Caco-2 (cell line): ENCODE measurements around the gene CD320. TPM values are rescaled to one million over a fixed set of nuclear protein-coding genes. Genes with fewer than 3 reads are reported as not detected.
A peak's percentile ranks its signal among the peaks of the same experiment; 100 is the strongest.
"Not testable (repeated sequence)": the region's sequence is repeated elsewhere in the genome, so short reads cannot be mapped to it uniquely, and the experiment has no call there.

Experiments used
- BruUV-seq: library from RNA; stranded (reverse); fragments of 400-500 nt; replicated peaks from 2 replicates; lab custom pipeline; 2021; lab: Mats Ljungman, UMichigan
- CTCF ChIA-PET: fragments of 300-600 bp; sonication (Branson Sonifier 250); formaldehyde crosslinking; loops from one replicate; lab custom pipeline; 2022; ENCODE audit warnings: antibody characterized with exemption; lab: Charles Lee
- POLR2A ChIA-PET: fragments of 300-600 bp; sonication (Branson Sonifier 250); formaldehyde crosslinking; loops from one replicate; lab custom pipeline; 2022; ENCODE audit warnings: antibody characterized with exemption; lab: Charles Lee
- DNase-seq, 2 experiments: peaks; one replicate each; pipeline versions ENCODE4 v3.0.0 to v3.0.0-alpha.2; 2020 to 2022
- H3K27me3 ChIP-seq: replicated peaks from 2 replicates; pipeline ENCODE4 v1.6.0; 2011; ENCODE audit warnings: low read length; ENCODE audit not compliant: control insufficient read depth, insufficient read depth
- H3K36me3 ChIP-seq: 2 replicates; pipeline ENCODE4 v1.5.1; 2011; ENCODE audit warnings: low read length; ENCODE audit not compliant: control insufficient read depth, insufficient read depth
- H3K4me1 ChIP-seq: fragments of 250-450 bp; sonication (Bioruptor Pico); 2 replicates; pipeline ENCODE4 v1.5.1; 2020; ENCODE audit warnings: mild to moderate bottlenecking
- H3K4me3 ChIP-seq: 2 replicates; pipeline ENCODE4 v1.5.1; 2011; ENCODE audit warnings: low read depth, mild to moderate bottlenecking, control low read depth, low read length
- H3K9me3 ChIP-seq: fragments of 250-450 bp; sonication (Bioruptor Pico); 2 replicates; pipeline ENCODE4 v1.5.1; 2020; ENCODE audit warnings: mild to moderate bottlenecking, moderate library complexity
- H3K27ac Mint-ChIP-seq: one replicate; pipeline ENCODE4 v1.8.0; 2022; ENCODE audit warnings: mixed read lengths; ENCODE audit not compliant: unreplicated experiment
- H3K27me3 Mint-ChIP-seq: one replicate; pipeline ENCODE4 v1.8.0; 2022; ENCODE audit warnings: mixed read lengths; ENCODE audit not compliant: insufficient read depth, unreplicated experiment
- H3K36me3 Mint-ChIP-seq: one replicate; pipeline ENCODE4 v1.8.0; 2022; ENCODE audit warnings: mild to moderate bottlenecking, mixed read lengths; ENCODE audit not compliant: insufficient read depth, unreplicated experiment
- H3K4me1 Mint-ChIP-seq: one replicate; pipeline ENCODE4 v1.8.0; 2022; ENCODE audit warnings: low read depth, mixed read lengths; ENCODE audit not compliant: unreplicated experiment
- H3K4me3 Mint-ChIP-seq: one replicate; pipeline ENCODE4 v1.8.0; 2022; ENCODE audit warnings: mild to moderate bottlenecking, moderate library complexity, mixed read lengths; ENCODE audit not compliant: unreplicated experiment
- H3K9me3 Mint-ChIP-seq: one replicate; pipeline ENCODE4 v1.8.0; 2022; ENCODE audit warnings: mixed read lengths; ENCODE audit not compliant: unreplicated experiment
- CTCF ChIP-seq, 2 experiments: fragments of 200-600 bp in 1 of 2; IDR thresholded peaks; 1 replicate in 1 of 2; 2 replicates in 1 of 2; pipeline versions ENCODE4 v1.5.1 to v1.8.0; 2011 to 2022; ENCODE audit warnings: antibody characterized with exemption in 1 of 2, control low read depth in 1 of 2, inconsistent platforms in 1 of 2, low read depth in 1 of 2, low read length in 1 of 2, mild to moderate bottlenecking in 1 of 2, moderate library complexity in 1 of 2; ENCODE audit not compliant: insufficient read depth in 1 of 2, severe bottlenecking in 1 of 2, unreplicated experiment in 1 of 2
- intact Hi-C: fragments of 100-400 bp; cut with micrococcal nuclease; formaldehyde crosslinking; loops from one replicate; pipeline ENCODE4 v1.10.0; 2022; ENCODE audit not compliant: unreplicated experiment
- total RNA-seq: library from RNA; stranded (reverse); gene quantifications from 2 replicates; pipeline ENCODE4 v1.2.3, GENCODE V29; 2022

Gene CD320
- total RNA-seq, 1 experiment from 2014 or later = 81.0 TPM

- BruUV-seq = no TSS peak
- Mint-ChIP-seq H3K27ac (no peak overlapping the region), H3K27me3 (no peaks in the 10 kb centered on the region), H3K36me3 (peaks cover 24% of the 10 kb centered on the region), H3K4me1 (peaks cover 13% of the 10 kb centered on the region), H3K9me3 (no peaks in the 10 kb centered on the region), H3K4me3 (no peak overlapping the region)
- Histone ChIP-seq H3K4me3 (no peak overlapping the region), H3K9me3 (no peaks in the 10 kb centered on the region), H3K27me3 (no peaks in the 10 kb centered on the region), H3K36me3 (no peaks in the 10 kb centered on the region), H3K4me1 (no peaks in the 10 kb centered on the region)
- no peak for TF ChIP-seq CTCF (IDR thresholded peaks at IDR 0.05; ENCODE audit: insufficient read depth in 1 of 2, low read depth in 1 of 2, low read length in 1 of 2, severe bottlenecking in 1 of 2, unreplicated experiment in 1 of 2)
- intact Hi-C loops = no loop called here
- CTCF ChIA-PET = no interaction called here
- POLR2A ChIA-PET = no interaction called here
- DNase-seq = peak; percentile 24 to 38
Measured at GRCh38 chr19:8304841-8305621, 3.1 kb downstream of the CD320 start.

DNA sequence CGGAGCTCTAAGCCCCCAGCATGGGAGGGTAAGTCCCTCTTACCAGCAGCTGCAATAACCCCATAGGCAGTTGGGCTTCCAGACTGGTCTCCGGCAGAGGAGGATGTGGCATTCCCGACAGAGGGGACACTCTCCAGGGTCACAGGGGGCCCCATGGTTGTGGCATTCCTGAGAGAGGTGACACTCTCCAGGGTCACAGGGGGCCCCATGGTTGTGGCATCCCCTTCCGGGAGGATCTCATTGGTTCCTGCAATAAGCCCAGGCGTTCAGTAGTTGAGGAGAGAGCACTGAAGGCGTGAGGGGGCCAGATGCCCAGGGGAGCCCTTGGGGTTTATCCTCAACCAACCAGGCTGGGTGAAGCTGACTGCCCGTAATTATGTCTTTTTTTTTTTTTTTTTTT, 5.4 kb downstream of the CD320 start:
- H3K9me3 ChIP-seq = no peaks in the 10 kb centered on the region
- CTCF ChIA-PET = no interaction called here
- no peaks in the 10 kb centered on the region for H3K4me1 ChIP-seq
- no peak overlapping the region for H3K27ac Mint-ChIP-seq
- no peak for TF ChIP-seq CTCF (IDR thresholded peaks at IDR 0.05; ENCODE audit: insufficient read depth in 1 of 2, low read depth in 1 of 2, low read length in 1 of 2, severe bottlenecking in 1 of 2, unreplicated experiment in 1 of 2)
- no TSS peak for BruUV-seq
- H3K27me3 ChIP-seq = no peaks in the 10 kb centered on the region
- DNase-seq = peak in 1 of 2 experiments; percentile 18
- H3K27me3 Mint-ChIP-seq = no peaks in the 10 kb centered on the region
- POLR2A ChIA-PET = no interaction called here
- H3K4me3 ChIP-seq = no peak overlapping the region
- H3K9me3 Mint-ChIP-seq = no peaks in the 10 kb centered on the region
- intact Hi-C loops = no loop called here
- no peaks in the 10 kb centered on the region for H3K36me3 ChIP-seq
- H3K4me1 Mint-ChIP-seq = peaks cover 13% of the 10 kb centered on the region
- no peak overlapping the region for H3K4me3 Mint-ChIP-seq
- H3K36me3 Mint-ChIP-seq = peaks cover 8% of the 10 kb centered on the region

DNA sequence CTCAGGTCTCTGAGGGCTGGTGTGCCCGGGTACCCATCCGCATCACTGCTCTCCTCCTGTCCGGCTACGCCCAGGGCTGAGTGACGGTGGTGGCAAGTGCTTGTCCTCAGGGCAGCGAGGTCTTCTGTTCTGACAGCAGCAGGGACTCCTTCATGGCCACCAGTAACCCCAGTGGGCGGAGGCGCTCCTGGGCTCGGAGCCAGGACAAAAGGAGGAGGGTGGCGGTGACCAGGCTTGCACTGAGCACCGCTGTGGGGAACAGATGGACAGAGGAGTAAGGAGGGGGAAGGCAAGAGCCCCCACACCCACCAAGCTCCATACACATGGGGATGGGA, 5.8 kb downstream of the CD320 start:
- H3K9me3 Mint-ChIP-seq = no peaks in the 10 kb centered on the region
- intact Hi-C loops = no loop called here
- ChIA-PET POLR2A (no interaction called here), CTCF (no interaction called here)
- no peak overlapping the region for H3K4me3 ChIP-seq
- no peaks in the 10 kb centered on the region for H3K36me3 ChIP-seq
- TF ChIP-seq CTCF (IDR thresholded peaks at IDR 0.05; ENCODE audit: insufficient read depth in 1 of 2, low read depth in 1 of 2, low read length in 1 of 2, severe bottlenecking in 1 of 2, unreplicated experiment in 1 of 2) = no peak
- H3K4me3 Mint-ChIP-seq = no peak overlapping the region
- no peaks in the 10 kb centered on the region for H3K27me3 Mint-ChIP-seq
- H3K9me3 ChIP-seq = no peaks in the 10 kb centered on the region
- H3K27me3 ChIP-seq = no peaks in the 10 kb centered on the region
- peaks cover 4% of the 10 kb centered on the region for H3K36me3 Mint-ChIP-seq
- DNase-seq = peak in 1 of 2 experiments; percentile 22
- H3K4me1 Mint-ChIP-seq = peaks cover 11% of the 10 kb centered on the region
- BruUV-seq = no TSS peak
- H3K27ac Mint-ChIP-seq = no peak overlapping the region
- no peaks in the 10 kb centered on the region for H3K4me1 ChIP-seq

DNA sequence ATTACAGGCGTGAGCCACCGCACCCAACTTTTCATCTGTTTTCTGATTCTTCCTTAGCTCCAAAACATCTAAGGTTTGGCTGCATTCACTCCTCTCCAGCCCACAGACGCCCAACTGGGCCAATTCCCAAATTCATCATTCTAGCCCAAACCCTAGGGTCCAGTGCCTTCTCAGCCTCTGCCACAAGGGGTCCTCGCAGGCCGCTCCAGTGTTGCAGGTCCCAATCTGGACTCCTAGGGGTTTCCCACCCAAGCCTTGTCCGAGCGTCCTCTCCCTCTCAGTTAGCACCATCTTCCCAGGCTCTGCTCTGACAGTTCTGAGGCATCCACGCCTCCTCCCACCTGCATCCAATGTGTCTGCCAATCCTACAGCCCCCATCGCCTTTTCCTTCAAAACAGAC, 16.8 kb downstream of the CD320 start:
- H3K4me1 Mint-ChIP-seq, H3K36me3 Mint-ChIP-seq, H3K27me3 Mint-ChIP-seq, H3K4me1 ChIP-seq, H3K9me3 ChIP-seq, H3K27ac Mint-ChIP-seq, intact Hi-C loops, H3K27me3 ChIP-seq, H3K4me3 ChIP-seq, H3K36me3 ChIP-seq, DNase-seq, BruUV-seq, CTCF ChIA-PET, POLR2A ChIA-PET, H3K4me3 Mint-ChIP-seq, H3K9me3 Mint-ChIP-seq: not testable (repeated sequence)

DNA sequence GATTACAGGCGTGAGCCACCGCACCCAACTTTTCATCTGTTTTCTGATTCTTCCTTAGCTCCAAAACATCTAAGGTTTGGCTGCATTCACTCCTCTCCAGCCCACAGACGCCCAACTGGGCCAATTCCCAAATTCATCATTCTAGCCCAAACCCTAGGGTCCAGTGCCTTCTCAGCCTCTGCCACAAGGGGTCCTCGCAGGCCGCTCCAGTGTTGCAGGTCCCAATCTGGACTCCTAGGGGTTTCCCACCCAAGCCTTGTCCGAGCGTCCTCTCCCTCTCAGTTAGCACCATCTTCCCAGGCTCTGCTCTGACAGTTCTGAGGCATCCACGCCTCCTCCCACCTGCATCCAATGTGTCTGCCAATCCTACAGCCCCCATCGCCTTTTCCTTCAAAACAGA, 31.6 kb downstream of the CD320 start:
- H3K36me3 ChIP-seq, H3K4me1 ChIP-seq, H3K4me3 ChIP-seq, H3K27me3 ChIP-seq, H3K4me1 Mint-ChIP-seq, H3K27me3 Mint-ChIP-seq, POLR2A ChIA-PET, BruUV-seq, H3K4me3 Mint-ChIP-seq, H3K9me3 ChIP-seq, intact Hi-C loops, H3K9me3 Mint-ChIP-seq, DNase-seq, CTCF ChIA-PET, H3K27ac Mint-ChIP-seq, H3K36me3 Mint-ChIP-seq: not testable (repeated sequence)
